GM12872 (cell line): ENCODE measurements around the gene ATG7.

Experiments
- CTCF ChIP-seq: IDR thresholded peaks from 3 replicates; pipeline ENCODE4 v1.5.1; 2011; ENCODE audit warnings: low read depth, mild to moderate bottlenecking, low read length, moderate library complexity; ENCODE audit not compliant: insufficient read depth

Gene ATG7

GRCh38 chr3:11322931-11323330 lies 50.7 kb downstream of the ATG7 start:
- TF ChIP-seq CTCF = no peak

GRCh38 chr3:11323813-11324212 lies 51.6 kb downstream of the ATG7 start:
- no peak for TF ChIP-seq CTCF

GRCh38 chr3:11327619-11328018 lies 55.4 kb downstream of the ATG7 start:
- TF ChIP-seq CTCF = no peak

GRCh38 chr3:11328196-11328945 lies 56.2 kb downstream of the ATG7 start:
- TF ChIP-seq CTCF = no peak

GRCh38 chr3:11329777-11330176 lies 57.6 kb downstream of the ATG7 start:
- no peak for TF ChIP-seq CTCF

- no peak for TF ChIP-seq CTCF
These were observed 58.9 kb downstream of the ATG7 start for GRCh38 chr3:11331101-11331500.

- peak; percentile 64 for TF ChIP-seq CTCF
These were observed 62.9 kb downstream of the ATG7 start for GRCh38 chr3:11335056-11335608.
